Occipital lobe (tissue), 2 donors: ENCODE data around the gene MYBPHL. TPM values are rescaled to one million over a fixed set of nuclear protein-coding genes. Genes with fewer than 3 reads are reported as not detected.

ENCODE experiments used
- DNase-seq: peaks from one replicate; lab custom pipeline; 2025; lab: John Stamatoyannopoulos, UW
- total RNA-seq: library from RNA; depleted of rRNA; stranded (reverse); fragments of >200 nt; gene quantifications from one replicate; pipeline ENCODE4 v1.2.3, GENCODE V29; 2014

MYBPHL gene
- total RNA-seq, 1 donor from 2014 or later: not detected

GRCh38 chr1:109252167-109252892 is 54.5 kb downstream of the MYBPHL start:
- no peak for DNase-seq

- DNase-seq: no peak
Observed at GRCh38 chr1:109251277-109252166, 55.3 kb downstream of the MYBPHL start.

- no peak for DNase-seq
Observed at GRCh38 chr1:109250454-109251276, 56.1 kb downstream of the MYBPHL start.

- DNase-seq: no peak
Observed at GRCh38 chr1:109249654-109250401, 57.0 kb downstream of the MYBPHL start.

GRCh38 chr1:109248797-109249629 is 57.8 kb downstream of the MYBPHL start, which contains the start of gene CELSR2:
Gene CELSR2 (plus strand): TSS chr1:109249539. CDS start chr1:109250080, 541 bp downstream.
- DNase-seq: no peak

- DNase-seq: no peak
Observed at GRCh38 chr1:109248444-109248796, 58.4 kb downstream of the MYBPHL start.

- no peak for DNase-seq
Observed at GRCh38 chr1:109247401-109248365, 59.1 kb downstream of the MYBPHL start.

GRCh38 chr1:109246141-109246551 is 60.7 kb downstream of the MYBPHL start:
- no peak for DNase-seq

- DNase-seq: no peak
Observed at GRCh38 chr1:109243860-109244552, 62.8 kb downstream of the MYBPHL start.

GRCh38 chr1:109243221-109243620 is 63.6 kb downstream of the MYBPHL start:
- DNase-seq: no peak

GRCh38 chr1:109242387-109242786 is 64.4 kb downstream of the MYBPHL start:
- DNase-seq: no peak

Other genes starting within 250 kb of the MYBPHL start
- gene TAF13, start 231.0 kb downstream of the MYBPHL start, total RNA-seq: 53.5 TPM
- 48.2 TPM for gene TMEM167B, start 216.2 kb downstream of the MYBPHL start, total RNA-seq
- 19.5 TPM for gene ELAPOR1, start 192.9 kb downstream of the MYBPHL start, total RNA-seq
- 153 TPM for gene SARS1, start 93.1 kb downstream of the MYBPHL start, total RNA-seq
- gene CELSR2, start 57.5 kb downstream of the MYBPHL start, total RNA-seq: 41.8 TPM
- gene PSRC1, start 23.9 kb downstream of the MYBPHL start, total RNA-seq: 11.4 TPM
- 48.2 TPM for gene SORT1, start 90.9 kb upstream of the MYBPHL start, total RNA-seq
- gene PSMA5, start 119.4 kb upstream of the MYBPHL start, total RNA-seq: 34.6 TPM
- gene SYPL2, start 159.5 kb upstream of the MYBPHL start, total RNA-seq: not detected
- 4.1 TPM for gene ATXN7L2, start 176.9 kb upstream of the MYBPHL start, total RNA-seq
- 6.7 TPM for gene CYB561D1, start 187.1 kb upstream of the MYBPHL start, total RNA-seq
- gene AMIGO1, start 202.7 kb upstream of the MYBPHL start, total RNA-seq: 10.3 TPM
- 5.3 TPM for gene GPR61, start 232.9 kb upstream of the MYBPHL start, total RNA-seq
- gene GNAI3, start 241.6 kb upstream of the MYBPHL start, total RNA-seq: 21.7 TPM